ENCODE results near the gene SPSB1.

Gene SPSB1

DNA sequence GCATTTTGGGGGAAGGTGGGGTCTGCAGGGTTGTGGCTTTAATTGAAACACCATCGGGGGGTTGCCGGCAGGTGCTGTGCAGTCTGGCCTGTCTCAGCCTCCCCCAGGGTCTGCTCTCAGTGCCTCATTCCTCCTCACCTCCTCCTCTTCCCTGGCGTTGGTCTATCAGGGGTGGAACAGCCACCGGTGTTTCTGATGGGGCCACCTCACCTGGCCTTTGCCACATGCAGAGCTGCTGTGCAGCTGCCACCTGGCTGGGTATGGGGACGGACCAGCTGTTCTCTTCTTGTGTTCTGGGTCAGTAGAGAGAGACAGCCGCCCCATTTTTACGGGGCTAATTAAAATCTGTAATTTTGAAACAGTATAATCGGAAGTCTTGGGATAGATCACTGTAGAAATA is 53.9 kb downstream of the SPSB1 start:
- no peak for DNase-seq

DNA sequence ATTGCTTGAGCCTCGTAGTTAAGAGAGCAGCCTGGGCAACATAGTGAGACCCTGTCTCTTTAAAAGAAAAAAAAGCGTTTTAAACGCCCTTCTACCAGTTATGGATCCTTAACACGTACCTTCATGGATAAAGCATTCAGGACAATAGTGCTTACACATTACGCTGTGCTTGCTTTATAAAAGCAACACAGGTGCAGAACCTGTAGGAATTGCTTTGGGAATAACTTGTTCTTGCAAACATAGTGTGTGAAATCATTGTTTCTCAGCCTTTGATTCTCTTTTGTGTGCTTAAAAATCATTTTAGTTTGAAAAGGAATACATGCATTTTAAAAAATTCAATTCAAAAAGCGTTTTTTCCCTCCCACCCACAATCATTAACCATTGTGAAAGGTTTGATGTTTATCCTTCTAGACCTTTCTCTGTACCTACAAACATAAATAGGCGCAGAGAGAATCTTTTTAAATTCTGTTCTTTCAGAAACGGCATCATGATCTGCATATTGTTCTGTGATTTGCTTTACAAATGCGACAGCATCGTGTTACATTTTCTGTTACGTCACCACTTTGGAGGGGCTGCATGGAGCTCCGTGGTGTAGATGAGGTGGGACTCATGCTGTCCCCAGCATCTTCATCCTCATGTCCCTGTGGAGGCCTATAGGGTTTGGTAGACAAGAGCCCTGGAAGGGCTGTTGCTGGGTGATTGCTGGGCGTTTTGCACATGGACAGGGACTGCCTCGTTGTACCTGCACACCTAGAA is 54.6 kb downstream of the SPSB1 start:
- no peak for DNase-seq

DNA sequence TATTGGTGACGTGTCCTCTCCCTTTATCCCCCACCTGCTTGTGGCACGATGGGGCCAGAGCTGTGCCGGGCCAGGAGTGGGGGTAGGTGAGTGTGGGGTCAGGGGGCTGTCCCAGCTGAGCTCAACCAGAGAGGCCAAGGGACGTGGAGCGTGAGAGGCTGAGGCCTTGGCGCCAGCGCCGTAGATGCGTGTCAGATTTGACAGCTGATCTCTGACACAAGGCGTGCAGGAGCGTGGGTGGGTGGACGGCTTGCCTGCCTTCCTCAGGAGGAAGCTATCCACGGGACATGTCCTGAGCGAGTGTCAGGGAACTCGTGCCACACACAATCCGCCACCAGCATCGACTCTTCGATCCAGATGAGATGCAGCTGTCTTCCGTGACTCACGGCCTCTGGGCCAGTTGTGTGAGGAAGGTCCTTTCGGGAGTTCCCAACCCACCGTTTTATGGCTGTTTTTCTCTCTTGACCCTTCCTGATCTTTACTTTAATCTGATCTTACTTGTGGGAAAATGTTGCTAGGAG is 56.7 kb downstream of the SPSB1 start:
- DNase-seq, result no peak

DNA sequence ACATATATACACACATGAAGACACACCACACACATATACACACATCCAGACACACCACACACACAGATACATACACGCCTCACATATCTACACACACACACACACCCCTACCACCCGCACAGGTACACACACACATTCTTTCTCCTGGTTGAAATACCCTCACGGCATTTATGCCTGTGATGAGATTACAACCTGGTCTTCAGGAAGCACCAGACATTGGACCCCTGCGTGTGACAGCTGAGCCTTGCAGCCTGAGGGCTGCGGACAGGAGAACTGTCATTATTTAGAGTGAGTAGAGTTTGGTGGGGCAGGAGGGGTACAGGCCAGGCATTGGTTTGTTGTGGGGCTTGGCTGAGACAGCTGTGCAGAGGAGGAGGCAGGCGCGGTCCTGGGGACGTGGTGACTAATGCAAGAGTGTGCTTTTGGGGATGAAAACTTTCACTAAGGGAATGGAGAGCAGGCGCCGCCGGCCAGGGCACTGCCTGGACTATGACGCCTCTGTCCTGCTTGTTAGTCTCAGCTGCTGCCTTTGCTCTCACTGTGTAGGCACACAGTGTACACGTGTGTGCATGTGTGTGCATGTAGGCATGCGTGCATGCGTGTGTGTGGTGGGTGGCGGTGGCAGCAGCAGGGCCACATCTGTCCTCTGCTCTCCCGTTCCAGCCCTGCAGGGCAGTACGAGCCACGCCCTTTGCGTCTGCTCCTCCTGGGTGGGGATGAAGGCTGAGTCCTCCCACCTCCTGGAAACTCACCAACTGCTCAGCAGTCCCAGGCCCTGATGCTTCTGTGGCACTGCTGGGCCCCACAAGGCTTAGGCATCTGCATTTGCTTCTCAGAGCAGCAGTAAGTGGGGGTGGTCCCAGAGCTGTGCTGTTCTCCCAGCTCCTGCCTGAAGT is 57.6 kb downstream of the SPSB1 start:
- DNase-seq, result no peak

DNA sequence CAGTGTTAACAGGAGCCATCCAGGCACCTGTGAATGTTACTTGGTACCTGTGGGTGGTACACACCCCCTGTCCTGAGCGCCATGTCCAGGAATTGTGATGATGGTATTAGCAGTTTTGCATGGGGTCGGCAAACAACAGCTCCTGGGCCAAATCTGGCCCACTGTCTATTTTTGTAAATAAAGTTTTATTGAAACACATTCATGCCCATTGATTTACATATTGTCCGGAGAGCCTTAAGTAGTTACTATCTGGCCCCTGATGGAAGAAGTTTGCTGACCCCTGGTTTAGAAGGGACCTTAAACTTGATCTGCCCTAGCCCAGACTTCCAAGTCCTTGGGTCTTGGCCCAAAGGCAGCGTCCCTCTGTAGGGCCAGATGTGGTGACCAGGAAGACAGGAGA is 58.3 kb downstream of the SPSB1 start:
- DNase-seq, result no peak

DNA sequence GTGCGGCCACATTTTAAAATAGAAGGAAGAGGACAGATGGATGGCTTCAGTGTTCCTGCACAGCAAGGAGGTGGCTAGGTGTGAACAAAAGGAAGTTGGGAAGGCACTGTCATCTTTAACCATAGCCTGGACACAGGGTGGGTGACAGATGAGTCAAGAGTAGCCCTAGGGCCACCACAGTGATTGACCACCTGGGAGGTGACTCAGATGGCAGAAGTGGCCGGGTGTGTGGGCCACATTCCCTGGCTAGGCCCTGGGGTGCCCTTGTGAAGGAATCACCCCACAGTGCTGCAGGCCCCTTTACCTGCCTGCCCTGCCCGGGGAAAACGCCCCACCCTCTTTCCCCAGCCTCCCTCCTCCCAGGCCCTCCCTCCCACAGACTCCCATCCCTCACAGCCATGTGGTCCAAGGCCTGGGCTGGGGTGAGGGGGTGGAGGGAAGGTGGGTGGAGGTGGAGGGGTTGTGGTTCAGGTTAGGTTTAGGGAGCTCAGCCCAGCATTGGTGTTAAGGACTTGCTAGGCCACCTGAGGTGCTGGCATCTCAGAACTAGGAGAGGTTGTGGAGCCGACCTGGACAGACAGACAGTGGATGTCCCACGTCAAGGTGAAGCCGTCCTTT is 59.1 kb downstream of the SPSB1 start:
- no peak for DNase-seq

DNA sequence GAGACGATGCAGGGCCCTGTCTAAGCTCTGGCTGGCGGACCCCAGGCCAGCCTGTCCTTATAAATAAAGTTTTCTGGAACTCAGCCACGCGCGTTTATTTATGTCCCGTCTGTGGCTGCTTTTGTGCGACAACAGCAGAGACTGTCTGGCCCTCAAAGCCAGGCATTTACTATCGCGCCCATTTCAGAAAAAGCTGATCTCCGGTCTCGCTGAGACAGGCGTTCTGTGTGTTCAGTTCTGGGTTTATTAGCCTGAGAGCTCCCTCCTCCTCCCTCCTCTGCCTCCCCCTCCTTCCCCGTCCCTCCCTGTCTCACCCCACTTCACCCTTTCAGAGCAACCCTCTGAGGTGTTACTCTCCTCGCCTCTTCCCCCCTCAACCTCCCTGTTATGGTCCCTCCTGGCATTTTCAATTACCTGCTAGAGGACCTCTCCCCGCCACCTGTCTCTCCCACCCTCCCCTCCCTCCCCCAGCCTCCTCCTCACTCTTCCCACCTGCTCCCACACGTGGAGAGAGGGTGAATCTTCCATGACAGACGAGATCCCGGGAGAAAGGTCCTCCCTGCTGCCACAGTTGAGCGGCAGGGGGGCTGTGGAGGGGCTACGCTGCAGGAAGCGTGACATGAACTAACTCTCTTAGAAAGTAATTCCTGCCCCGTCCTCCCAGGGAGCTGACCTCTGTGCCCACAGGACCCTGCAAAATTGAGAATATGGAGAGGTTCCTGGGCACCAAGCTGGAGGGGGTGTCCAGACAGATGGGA is 59.9 kb downstream of the SPSB1 start:
- no peak for DNase-seq

DNA sequence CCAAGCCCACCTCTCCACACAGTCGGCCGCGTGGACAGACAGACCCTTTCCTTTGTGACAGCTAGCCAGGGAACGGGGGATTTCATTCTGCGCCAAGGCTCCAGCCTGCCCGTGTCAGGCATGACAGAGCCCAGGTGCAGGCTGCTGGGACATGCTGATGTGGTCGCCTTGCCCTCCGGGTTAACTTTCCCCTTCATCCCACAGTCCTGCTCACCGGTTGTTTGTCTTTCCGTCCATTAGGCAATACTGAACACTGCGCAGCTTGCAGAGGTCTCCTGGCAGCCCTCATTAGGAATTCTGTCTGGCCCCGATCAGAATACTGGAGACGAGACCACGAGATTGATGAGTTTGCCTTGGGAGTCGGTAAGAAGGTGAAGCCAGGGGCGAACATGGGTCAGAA is 62.8 kb downstream of the SPSB1 start:
- no peak for DNase-seq

DNA sequence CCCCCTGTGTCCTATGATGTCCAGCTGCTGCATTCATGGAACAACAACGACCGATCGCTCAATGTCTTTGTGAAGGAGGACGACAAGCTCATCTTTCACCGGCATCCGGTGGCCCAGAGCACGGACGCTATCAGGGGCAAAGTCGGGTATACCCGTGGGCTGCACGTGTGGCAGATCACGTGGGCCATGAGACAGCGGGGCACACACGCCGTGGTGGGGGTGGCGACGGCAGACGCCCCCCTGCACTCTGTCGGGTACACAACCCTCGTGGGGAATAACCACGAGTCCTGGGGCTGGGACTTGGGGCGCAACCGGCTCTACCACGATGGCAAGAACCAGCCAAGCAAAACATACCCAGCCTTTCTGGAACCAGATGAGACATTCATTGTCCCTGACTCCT is 63.3 kb downstream of the SPSB1 start:
- DNase-seq, result no peak

DNA sequence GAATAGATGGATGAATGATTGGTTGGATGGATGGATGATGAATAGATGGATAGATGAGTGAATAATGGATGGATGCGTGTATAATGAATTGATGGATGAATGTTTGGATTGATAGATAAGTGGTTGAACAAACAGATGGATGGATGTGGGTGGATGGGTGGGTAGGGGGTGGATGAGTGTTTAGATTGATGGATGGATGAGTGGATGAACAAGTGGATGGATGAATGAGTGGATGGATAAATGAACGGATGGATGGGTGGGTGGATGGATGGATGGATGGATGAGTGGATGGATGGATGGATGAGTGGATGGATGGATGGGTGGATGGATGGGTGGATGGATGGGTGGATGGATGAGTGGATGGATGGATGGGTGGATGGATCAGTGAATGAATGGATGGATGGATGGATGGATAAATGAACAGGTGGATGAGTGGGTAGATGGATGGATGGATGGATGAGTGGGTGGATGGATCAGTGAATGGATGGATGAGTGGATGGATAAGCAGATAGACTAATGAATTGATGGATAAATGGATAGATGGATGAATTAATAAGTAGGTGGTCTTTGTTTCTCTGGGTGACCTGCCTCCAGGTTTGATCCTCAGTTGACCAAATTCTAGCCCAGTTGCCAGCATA is 64.3 kb downstream of the SPSB1 start:
- DNase-seq, result no peak

DNA sequence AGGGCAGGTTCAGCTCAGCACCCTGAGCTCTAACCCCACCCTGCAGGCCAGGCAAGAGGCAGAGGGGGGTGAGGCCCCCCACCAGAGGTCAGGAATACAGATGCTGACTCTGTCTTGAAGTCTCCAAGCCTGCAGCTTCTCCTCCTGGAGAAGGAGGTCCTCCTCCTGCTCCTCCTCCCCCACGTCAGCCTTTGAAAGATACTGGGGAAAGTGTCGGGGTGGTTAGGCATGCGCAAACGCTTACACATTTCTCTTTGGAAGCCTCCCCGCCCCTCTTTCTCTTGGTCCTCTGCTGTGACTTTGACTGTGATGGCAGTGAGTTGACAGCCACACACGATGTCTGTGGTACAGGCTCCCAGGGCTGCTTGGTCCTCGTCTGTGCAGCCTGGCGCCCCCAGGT is 65.3 kb downstream of the SPSB1 start:
- no peak for DNase-seq

DNA sequence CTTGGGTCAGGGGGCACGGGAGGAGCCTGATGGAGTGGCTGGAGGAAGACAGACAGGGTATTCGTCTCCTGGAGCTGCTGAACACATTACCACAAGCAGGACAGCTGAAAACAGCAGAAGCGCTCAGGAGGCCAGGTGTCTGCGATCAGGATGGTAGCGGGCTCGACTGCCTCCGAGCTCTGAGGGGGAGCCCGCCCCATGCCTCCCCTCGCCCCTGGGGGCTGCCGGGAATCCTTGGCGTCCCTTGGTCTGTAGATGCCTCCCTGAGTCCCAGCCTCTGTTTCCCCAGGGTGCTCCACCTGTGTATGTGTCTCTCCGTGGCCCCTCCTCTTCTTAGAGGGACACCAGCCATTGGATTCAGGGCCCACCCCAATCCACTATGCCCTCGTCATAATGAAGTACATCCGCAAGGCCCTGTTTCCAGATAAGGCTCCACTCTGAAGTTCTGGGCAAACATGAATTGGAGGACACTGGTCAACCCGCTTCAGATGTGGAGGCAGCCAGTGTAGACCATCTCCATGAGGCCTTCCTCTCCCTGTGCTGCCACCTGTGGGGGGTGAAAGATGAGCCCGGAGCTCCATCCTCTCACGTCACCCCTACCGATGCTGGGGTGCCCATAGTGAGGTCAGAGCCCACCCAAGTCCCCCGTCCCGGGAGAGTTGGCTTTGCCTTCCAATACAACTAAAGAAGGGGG is 67.8 kb downstream of the SPSB1 start:
- DNase-seq, result no peak

DNA sequence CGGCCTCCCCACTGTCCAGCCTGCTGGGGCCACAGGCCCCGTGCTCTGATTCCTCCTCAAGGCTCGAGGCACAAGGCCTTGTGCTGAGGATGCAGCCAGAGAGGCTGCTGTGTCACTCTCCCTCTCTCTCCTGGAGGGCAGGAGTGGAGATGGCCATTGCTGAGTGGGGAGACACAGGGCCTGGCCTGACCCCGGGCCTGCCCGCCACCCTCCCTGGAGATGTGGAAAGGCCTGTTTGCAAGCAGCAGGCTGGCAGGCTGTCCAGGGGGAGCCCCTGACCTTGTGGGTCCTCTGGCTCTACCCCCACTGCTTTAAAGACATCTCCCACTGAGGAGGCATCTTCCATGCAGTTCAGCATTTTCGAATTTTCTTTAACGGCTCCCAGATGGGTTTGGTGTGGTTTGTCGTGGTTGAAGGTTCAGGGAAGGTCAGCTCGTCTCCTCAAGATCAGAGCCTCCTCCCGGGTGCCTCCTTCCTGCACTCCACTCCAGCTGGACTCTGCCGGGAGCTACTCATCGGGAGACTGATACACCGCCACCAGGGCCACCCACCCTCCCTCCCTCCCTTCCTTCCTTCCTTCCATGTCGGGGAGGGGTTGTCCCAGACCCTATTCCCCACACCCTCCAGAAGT is 69.1 kb downstream of the SPSB1 start:
- no peak for DNase-seq

DNA sequence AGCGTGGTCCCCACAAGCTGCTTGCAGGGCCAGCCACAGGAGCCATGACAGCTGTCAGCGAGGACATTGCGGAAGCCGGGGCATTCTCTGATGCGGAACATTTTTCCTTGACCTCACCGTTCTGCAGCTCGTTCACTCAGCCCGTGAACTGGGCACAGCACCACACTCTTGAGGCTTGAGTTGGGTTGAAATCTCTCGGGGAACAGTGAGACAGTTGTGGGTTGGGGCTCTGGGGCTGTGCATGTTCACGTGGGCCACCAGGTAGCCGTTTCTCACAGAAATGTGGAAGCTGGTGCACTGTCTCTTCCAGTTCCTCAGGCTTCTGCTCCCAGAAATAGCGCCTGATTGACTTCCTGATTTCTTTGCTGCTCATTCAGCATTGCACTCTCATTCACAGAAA is 69.8 kb downstream of the SPSB1 start:
- peak; percentile 11 to 31 for DNase-seq

DNA sequence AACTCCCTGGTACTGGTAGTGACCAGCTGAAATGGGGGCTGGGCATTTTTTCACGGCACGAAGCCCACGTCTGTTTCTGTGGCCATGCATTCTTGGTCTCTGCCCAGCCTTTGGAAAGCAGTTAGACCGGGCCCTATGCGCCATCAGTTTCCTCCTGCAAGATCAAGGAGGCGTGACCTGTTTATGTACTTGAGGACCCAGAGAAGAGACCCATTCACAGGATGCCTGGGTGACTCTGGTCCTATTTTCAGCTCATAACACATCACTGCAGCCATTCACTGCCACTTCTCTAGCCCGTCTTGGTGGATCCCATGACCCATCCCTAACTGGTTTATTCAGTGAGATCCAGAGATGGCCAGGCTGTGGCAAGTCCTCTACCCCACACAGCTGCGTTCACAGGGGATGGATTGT is 70.4 kb downstream of the SPSB1 start:
- DNase-seq, result no peak

DNA sequence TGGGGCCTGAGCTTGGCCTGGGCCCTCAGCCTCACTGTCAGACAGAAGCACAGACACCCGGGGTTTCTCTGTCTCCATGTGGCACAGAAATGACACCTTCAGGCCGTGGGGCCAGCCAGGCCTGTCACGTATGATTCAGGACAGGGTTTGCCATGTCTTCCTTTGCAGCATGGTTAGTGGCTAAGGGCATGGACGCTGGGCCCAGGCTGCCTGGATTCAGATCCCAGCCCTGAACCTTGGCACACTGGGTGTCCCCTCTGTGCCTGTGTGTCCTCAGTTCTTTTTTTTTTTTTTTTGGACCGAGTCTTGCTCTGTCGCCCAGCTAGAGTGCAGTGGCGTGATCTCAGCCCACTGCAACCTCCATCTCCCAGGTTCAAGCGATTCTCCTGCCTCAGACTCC is 73.6 kb downstream of the SPSB1 start:
- no peak for DNase-seq

DNA sequence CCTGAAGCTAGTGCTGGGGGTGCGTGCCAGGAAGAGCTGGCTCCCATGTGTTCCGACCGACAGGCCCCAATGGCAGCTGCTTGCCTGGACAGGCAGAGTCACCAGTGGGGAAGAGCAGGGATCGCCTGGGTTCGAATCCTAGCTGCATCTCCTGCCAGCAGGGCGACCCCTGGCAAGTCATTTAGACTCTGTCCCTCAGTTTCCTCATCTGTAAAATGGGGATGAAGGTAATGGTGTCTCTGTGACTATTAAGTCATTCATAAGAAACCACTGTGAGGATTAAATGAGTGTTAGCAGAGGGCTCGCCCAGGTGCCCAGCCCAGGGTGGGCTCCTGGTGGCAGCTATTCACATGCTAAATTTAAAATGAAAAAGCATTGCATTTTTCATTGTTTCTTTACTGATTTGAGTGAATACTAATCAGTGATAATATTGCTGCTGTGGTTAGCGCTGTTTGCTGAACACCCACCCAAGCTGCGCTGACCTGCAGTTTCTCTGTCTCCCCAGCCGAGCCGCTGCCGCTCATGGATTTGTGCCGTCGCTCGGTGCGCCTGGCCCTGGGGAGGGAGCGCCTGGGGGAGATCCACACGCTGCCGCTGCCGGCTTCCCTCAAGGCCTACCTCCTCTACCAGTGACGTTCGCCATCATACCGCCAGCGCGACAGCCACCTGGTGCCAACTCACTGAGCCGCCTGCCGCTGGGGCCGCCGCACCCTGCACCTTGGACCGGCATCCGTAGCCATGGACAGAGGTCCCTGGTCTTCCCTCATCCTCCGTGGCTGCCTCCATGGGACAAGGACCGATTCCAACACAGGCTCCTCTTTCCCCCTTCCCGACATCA is 74.5 kb downstream of the SPSB1 start:
- no peak for DNase-seq

DNA sequence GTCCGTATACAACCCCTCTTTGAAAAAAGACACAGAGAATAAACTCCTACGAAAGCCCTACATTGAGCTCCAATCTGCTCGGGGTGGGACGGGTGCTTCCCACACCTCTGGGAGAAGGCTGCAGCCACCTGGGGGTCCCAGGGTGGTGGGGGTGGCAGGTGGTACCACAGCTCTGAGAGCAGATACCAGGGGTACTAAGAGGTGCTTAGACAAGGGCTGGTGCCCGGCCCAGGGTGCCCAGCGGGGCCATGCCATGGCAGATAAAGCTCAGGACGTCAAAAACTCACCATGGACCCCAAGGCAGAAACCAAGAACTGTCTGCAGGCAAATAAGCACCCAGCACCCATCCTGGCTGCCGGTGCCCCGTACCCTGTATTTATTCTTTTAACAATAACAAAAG is 75.1 kb downstream of the SPSB1 start:
- no peak for DNase-seq

DNA sequence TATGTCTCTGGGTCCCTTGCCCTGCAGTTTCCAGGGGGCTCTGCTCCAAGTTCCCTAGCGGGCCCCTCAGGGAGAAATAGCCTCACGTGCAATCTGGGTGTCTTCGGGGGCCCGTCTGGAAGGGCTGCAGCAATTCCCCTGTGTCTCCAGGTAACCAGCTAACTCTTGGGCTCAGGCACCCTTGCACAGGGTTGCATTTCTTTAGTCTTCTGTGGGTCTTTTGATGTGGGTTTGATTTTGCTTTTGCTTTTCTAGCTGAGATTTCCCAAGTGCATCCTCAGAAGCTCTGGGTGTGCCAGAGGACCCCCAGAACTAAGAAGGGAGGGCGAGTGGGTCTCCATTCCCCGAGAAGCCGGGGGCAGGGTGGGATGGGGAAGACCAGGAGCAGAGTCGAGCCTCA is 75.7 kb downstream of the SPSB1 start:
- no peak for DNase-seq

Measured in Kasumi-1 (cell line).